NB4 (cell line): Measurements from ENCODE around the gene PHOX2A.

Experiments used
- POLR2A ChIP-seq: IDR thresholded peaks from 2 replicates; pipeline ENCODE4 v1.6.1; 2011; ENCODE audit warnings: mild to moderate bottlenecking; ENCODE audit not compliant: insufficient read length; ENCODE audit errors: extremely low read depth
- TF ChIP-seq, protein P1 (sequence below): IDR thresholded peaks from one replicate; pipeline ENCODE4 v1.5.1; 2012; ENCODE audit warnings: low read depth, low read length

DNA sequence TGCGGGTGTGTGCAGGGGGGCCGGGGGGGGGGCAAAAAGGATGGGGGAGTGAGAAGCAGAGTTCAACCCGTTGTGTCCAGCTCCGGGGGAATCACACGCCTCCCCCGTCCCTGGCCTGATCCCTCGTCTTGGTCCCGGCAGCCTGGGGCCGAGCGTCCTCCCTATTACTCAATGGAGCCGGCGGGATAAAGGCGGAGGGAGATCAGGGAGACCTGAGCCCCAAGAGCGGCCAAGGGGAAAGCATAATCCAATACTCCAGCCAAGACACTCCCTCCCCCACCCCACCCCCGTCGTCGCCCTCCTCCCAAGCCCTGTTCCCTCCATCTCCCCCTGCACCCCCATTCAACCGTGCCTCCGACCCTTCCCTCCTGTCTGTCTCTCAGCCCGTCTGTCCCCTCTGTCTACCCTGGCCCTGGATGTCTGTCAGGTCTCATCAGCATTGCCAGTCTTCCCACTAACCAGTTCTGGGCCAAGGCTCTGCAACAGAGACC, 2.6 kb downstream of the PHOX2A start:
- TF ChIP-seq, protein P1, sequence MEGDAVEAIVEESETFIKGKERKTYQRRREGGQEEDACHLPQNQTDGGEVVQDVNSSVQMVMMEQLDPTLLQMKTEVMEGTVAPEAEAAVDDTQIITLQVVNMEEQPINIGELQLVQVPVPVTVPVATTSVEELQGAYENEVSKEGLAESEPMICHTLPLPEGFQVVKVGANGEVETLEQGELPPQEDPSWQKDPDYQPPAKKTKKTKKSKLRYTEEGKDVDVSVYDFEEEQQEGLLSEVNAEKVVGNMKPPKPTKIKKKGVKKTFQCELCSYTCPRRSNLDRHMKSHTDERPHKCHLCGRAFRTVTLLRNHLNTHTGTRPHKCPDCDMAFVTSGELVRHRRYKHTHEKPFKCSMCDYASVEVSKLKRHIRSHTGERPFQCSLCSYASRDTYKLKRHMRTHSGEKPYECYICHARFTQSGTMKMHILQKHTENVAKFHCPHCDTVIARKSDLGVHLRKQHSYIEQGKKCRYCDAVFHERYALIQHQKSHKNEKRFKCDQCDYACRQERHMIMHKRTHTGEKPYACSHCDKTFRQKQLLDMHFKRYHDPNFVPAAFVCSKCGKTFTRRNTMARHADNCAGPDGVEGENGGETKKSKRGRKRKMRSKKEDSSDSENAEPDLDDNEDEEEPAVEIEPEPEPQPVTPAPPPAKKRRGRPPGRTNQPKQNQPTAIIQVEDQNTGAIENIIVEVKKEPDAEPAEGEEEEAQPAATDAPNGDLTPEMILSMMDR: no peak
- no peak for TF ChIP-seq POLR2A
